Stimulated activated naive CD8-positive, alpha-beta T cell treated with anti-CD3 and anti-CD28 coated beads, Interleukin-15, Interleukin-2, amounts not matched to agents 100 U/mL and 50 U/mL, for 24 hours (primary cell): ENCODE results near the gene BCAS3.

Experiments
- ATAC-seq: fragments of 150-1000 bp; cut with Tn5 transposase; one replicate; pipeline ENCODE4 v1.10.0; 2021
- DNase-seq: peaks from one replicate; pipeline ENCODE4 v3.0.0; 2021

BCAS3 gene

GRCh38 chr17:61316633-61317032 lies 639.0 kb downstream of the BCAS3 start:
- no peak for ATAC-seq
- DNase-seq: no peak

GRCh38 chr17:61317779-61318178 lies 640.1 kb downstream of the BCAS3 start:
- ATAC-seq (no peak), DNase-seq (no peak)

- DNase-seq (no peak), ATAC-seq (no peak)
These were observed 641.0 kb downstream of the BCAS3 start for GRCh38 chr17:61318684-61319098.

GRCh38 chr17:61321344-61321743 lies 643.7 kb downstream of the BCAS3 start:
- ATAC-seq: no peak
- DNase-seq: no peak

GRCh38 chr17:61322325-61323002 lies 644.8 kb downstream of the BCAS3 start:
- DNase-seq: no peak
- ATAC-seq: no peak

GRCh38 chr17:61323003-61323908 lies 645.6 kb downstream of the BCAS3 start:
- ATAC-seq (no peak), DNase-seq (no peak)

- DNase-seq (no peak), ATAC-seq (no peak)
These were observed 646.5 kb downstream of the BCAS3 start for GRCh38 chr17:61323909-61324868.

- ATAC-seq (no peak), DNase-seq (no peak)
These were observed 647.3 kb downstream of the BCAS3 start for GRCh38 chr17:61324950-61325349.

- no peak for ATAC-seq
These were observed 647.9 kb downstream of the BCAS3 start for GRCh38 chr17:61325382-61326073.

GRCh38 chr17:61326330-61326729 lies 648.7 kb downstream of the BCAS3 start:
- ATAC-seq (no peak), DNase-seq (no peak)

More at GRCh38 chr17:61325382-61326073, 647.9 kb downstream of the BCAS3 start:
- DNase-seq: no peak

- ATAC-seq: no peak
- DNase-seq: no peak
These were observed 650.7 kb downstream of the BCAS3 start for GRCh38 chr17:61328351-61328750.

GRCh38 chr17:61330174-61331150 lies 652.8 kb downstream of the BCAS3 start:
- DNase-seq (no peak), ATAC-seq (no peak)

GRCh38 chr17:61331178-61331577 lies 653.5 kb downstream of the BCAS3 start:
- ATAC-seq (no peak), DNase-seq (no peak)

GRCh38 chr17:61331886-61332285 lies 654.2 kb downstream of the BCAS3 start:
- DNase-seq (no peak), ATAC-seq (no peak)

- DNase-seq (no peak), ATAC-seq (no peak)
These were observed 655.5 kb downstream of the BCAS3 start for GRCh38 chr17:61333136-61333535.

GRCh38 chr17:61334673-61335072 lies 657.0 kb downstream of the BCAS3 start:
- DNase-seq: no peak
- ATAC-seq: no peak

- peak; percentile 32 for ATAC-seq
- DNase-seq: no peak
These were observed 657.6 kb downstream of the BCAS3 start for GRCh38 chr17:61335105-61335844.

- DNase-seq (no peak), ATAC-seq (no peak)
These were observed 658.4 kb downstream of the BCAS3 start for GRCh38 chr17:61335845-61336655.

- ATAC-seq: no peak
- no peak for DNase-seq
These were observed 659.6 kb downstream of the BCAS3 start for GRCh38 chr17:61337290-61337689.
